ENCODE measurements around the gene IDS. TPM values are rescaled to one million over a fixed set of nuclear protein-coding genes. Genes with fewer than 3 reads are reported as not detected.
A peak's percentile ranks its signal among the peaks of the same experiment; 100 is the strongest.

IDS gene
- total RNA-seq, 1 experiment from 2014 or later, result 39.2 TPM

DNA sequence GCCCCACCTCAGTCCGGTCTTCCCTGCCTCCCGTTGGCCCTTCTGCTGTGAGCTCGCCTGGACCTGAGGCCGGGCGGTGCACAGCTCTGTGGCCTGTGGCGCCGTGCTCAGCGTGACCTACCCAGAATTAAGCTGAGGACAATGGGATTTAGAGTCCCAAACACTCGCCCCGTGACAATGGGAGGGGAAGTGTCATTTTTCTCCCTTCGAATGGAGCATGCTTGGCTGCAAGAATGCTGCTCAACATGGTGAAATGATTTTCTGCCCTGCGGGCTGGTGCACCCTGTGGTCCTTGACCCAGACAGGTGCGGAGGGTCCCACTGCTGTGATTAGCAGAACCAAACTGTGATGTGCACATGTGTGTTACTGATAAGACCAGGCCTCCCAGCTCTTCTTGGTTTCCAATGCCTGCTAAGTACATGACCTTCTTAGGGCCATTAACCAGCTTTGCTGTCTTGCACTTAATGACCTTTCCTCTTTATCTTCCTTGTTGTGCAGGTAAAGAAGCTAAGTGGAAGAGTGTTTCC is 36.5 kb upstream of the IDS start:
- H2BK12ac ChIP-seq (ENCODE audit: insufficient read length, low read depth, low read length), result no peak overlapping the region
- Mint-ChIP-seq H3K4me1 (peaks cover 0 to 10% of the 10 kb centered on the region in 2 experiments; a peak in 3 of 4 replicates), H3K27ac (no peak overlapping the region), H3K36me3 (ENCODE audit: insufficient read depth in 1 of 3, low read depth in 3 of 3) (peaks cover 0 to 4% (median 0%) of the 10 kb centered on the region in 3 experiments; a peak in 1 of 7 replicates), H3K4me3 (peak overlapping the region; percentile 76 to 86), H3K27me3 (ENCODE audit: low read depth) (no peaks in the 10 kb centered on the region), H3K9me3 (peaks cover 32 to 38% of the 10 kb centered on the region in 2 experiments)
- H3K9ac ChIP-seq (ENCODE audit: extremely low read depth, insufficient read length, low read length), result no peak overlapping the region
- H3K79me1 ChIP-seq (ENCODE audit: insufficient read depth, low read depth, low read length, poor library complexity, severe bottlenecking), result no peaks in the 10 kb centered on the region
- H4K20me1 ChIP-seq (ENCODE audit: control insufficient read depth, insufficient read depth, insufficient read length), result no peaks in the 10 kb centered on the region
- H4K5ac ChIP-seq (ENCODE audit: insufficient read length, low read depth, low read length), result no peak overlapping the region
- H4K91ac ChIP-seq (ENCODE audit: insufficient read length, low read depth, low read length), result no peak overlapping the region
- no peaks in the 10 kb centered on the region; the same call in 1 of the 2 replicates for H3K4me1 ChIP-seq (ENCODE audit: insufficient read depth, low read length)
- H4K8ac ChIP-seq (replicated peaks; ENCODE audit: insufficient read length, low read depth, low read length), result no peak overlapping the region
- H3K4ac ChIP-seq (ENCODE audit: low read depth, low read length), result no peak overlapping the region
- TF ChIP-seq, protein P1, sequence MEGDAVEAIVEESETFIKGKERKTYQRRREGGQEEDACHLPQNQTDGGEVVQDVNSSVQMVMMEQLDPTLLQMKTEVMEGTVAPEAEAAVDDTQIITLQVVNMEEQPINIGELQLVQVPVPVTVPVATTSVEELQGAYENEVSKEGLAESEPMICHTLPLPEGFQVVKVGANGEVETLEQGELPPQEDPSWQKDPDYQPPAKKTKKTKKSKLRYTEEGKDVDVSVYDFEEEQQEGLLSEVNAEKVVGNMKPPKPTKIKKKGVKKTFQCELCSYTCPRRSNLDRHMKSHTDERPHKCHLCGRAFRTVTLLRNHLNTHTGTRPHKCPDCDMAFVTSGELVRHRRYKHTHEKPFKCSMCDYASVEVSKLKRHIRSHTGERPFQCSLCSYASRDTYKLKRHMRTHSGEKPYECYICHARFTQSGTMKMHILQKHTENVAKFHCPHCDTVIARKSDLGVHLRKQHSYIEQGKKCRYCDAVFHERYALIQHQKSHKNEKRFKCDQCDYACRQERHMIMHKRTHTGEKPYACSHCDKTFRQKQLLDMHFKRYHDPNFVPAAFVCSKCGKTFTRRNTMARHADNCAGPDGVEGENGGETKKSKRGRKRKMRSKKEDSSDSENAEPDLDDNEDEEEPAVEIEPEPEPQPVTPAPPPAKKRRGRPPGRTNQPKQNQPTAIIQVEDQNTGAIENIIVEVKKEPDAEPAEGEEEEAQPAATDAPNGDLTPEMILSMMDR (conservative IDR thresholded peaks at IDR 0.05), result no peak
- H3T11ph ChIP-seq (ENCODE audit: low read length), result no peak overlapping the region
- no peak overlapping the region for H2BK15ac ChIP-seq (ENCODE audit: low read depth, low read length)
- no CpG with 5 or more reads among the region's 13 CpGs for WGBS (ENCODE audit: extremely low coverage, insufficient read length, low lambda C conversion rate)
- H3K27me3 ChIP-seq (ENCODE audit: insufficient read depth, low read length), result no peaks in the 10 kb centered on the region
- H3K27ac ChIP-seq (ENCODE audit: insufficient read length, low read depth, low read length), result no peak overlapping the region
- H3K79me2 ChIP-seq (ENCODE audit: insufficient read depth, low read length), result no peaks in the 10 kb centered on the region
- no peak overlapping the region for H3K14ac ChIP-seq (ENCODE audit: insufficient read depth, low read length)
- H3K23me2 ChIP-seq (ENCODE audit: insufficient read length, low read depth, low read length, poor library complexity, severe bottlenecking), result peaks cover 3% of the 10 kb centered on the region
- no peak overlapping the region for H3K23ac ChIP-seq (ENCODE audit: insufficient read length, low read depth, low read length)
- H3K18ac ChIP-seq (ENCODE audit: insufficient read length, low read depth, low read length), result no peak overlapping the region
- no peak overlapping the region for H2AK5ac ChIP-seq (ENCODE audit: insufficient read length, low read length)
- no peak overlapping the region for H2BK20ac ChIP-seq (ENCODE audit: low read depth, low read length, poor library complexity, severe bottlenecking)
- peaks cover 8% of the 10 kb centered on the region for H3K9me3 ChIP-seq (ENCODE audit: control insufficient read depth, low read depth, low read length)
- no peak overlapping the region for H2AFZ ChIP-seq (ENCODE audit: low read length)
- DNase-seq, result no peak
- no peak overlapping the region for H2BK5ac ChIP-seq (ENCODE audit: insufficient read length, low read length)
- H2BK120ac ChIP-seq (ENCODE audit: low read depth, low read length, poor library complexity, severe bottlenecking), result no peak overlapping the region
- H3K4me2 ChIP-seq (ENCODE audit: insufficient read depth, insufficient read length, low read length), result peak overlapping the region; percentile 50
- no peak overlapping the region for H3K56ac ChIP-seq (ENCODE audit: insufficient read length, low read depth, low read length)
